ENCODE results near the gene HOXA7. TPM values are rescaled to one million over a fixed set of nuclear protein-coding genes. Genes with fewer than 3 reads are reported as not detected.

Gene HOXA7
- total RNA-seq, 2 donors from 2014 or later, result not detected

GRCh38 chr7:27159266-27160144 lies 3.0 kb upstream of the HOXA7 start:
- H3K9ac ChIP-seq (ENCODE audit: extremely low read depth, low read length, poor library complexity, severe bottlenecking), result no peak overlapping the region
- Mint-ChIP-seq H3K4me1 (no peaks in the 10 kb centered on the region), H3K9me3 (peaks cover 40% of the 10 kb centered on the region), H3K27ac (no peak overlapping the region), H3K4me3 (no peak overlapping the region), H3K27me3 (ENCODE audit: insufficient read depth) (peaks cover 99% of the 10 kb centered on the region), H3K36me3 (ENCODE audit: low read depth) (peaks cover 2% of the 10 kb centered on the region)
- peak; percentile 42 for DNase-seq
- no peaks in the 10 kb centered on the region for H3K4me1 ChIP-seq (ENCODE audit: control insufficient read depth, insufficient read depth, low read length)
- no peak for TF ChIP-seq CTCF (conservative IDR thresholded peaks at IDR 0.05)
- H3K4me3 ChIP-seq (ENCODE audit: low read length), result no peak overlapping the region
- WGBS, 2 experiments (ENCODE audit: insufficient coverage in 1 of 2, insufficient read length in 1 of 2), result 73 to 78% methylated on average over 23 to 25 of the region's 27 CpGs
- H3K27me3 ChIP-seq (ENCODE audit: control insufficient read depth, insufficient read depth, low read length, poor library complexity, severe bottlenecking), result peaks cover 100% of the 10 kb centered on the region
- H3K27ac ChIP-seq (ENCODE audit: low read depth, low read length), result peak overlapping the region; percentile 36
- no peaks in the 10 kb centered on the region for H3K36me3 ChIP-seq (ENCODE audit: control insufficient read depth, insufficient read depth, low read length)
- peaks cover 33% of the 10 kb centered on the region for H3K9me3 ChIP-seq (ENCODE audit: control insufficient read depth, low read length)

DNA sequence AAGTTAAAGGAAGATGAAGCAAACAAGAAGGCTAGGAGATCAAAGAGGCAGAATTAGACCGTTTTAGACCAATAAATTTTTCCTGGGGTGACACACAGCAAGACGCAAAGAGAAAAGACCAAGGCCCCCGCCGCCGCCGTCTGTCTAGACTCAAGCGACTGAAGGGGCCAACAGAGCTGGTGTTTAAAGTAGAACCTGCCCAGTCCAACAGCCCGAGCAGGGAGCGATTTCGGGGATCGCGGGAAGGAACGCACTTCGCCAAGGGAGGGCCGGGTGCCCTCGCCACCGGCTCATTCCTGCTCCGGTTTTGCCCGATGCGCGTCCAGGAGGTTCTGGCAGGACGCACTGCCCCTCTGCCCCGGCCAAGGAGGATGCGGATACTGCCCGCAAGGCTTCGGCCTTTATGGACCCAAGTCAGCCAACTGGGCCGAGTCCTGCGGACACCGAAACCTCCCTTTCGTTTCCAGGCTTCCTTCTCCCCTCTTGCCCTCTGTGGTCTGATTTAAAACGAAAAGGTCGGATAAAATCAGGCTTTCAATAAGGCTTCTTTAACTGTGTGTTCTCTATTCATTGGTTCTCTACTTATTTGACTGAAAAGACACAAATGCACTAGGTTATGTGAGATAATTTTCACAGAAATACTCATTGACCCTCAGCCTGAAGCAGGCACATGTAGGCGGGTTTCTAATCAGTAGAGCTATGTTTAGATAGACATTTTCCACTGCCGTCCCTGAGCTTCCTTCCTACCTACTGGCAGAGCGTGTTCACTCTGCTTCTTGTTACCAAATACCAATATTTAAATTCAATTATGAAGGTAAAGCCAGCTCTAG lies 2.2 kb upstream of the HOXA7 start:
- no peak overlapping the region for H3K27ac Mint-ChIP-seq
- Histone ChIP-seq H3K27ac (ENCODE audit: low read depth, low read length) (peak overlapping the region; percentile 71), H3K4me3 (ENCODE audit: low read length) (no peak overlapping the region), H3K9ac (ENCODE audit: extremely low read depth, low read length, poor library complexity, severe bottlenecking) (no peak overlapping the region), H3K27me3 (ENCODE audit: control insufficient read depth, insufficient read depth, low read length, poor library complexity, severe bottlenecking) (peaks cover 100% of the 10 kb centered on the region), H3K36me3 (ENCODE audit: control insufficient read depth, insufficient read depth, low read length) (no peaks in the 10 kb centered on the region), H3K4me1 (ENCODE audit: control insufficient read depth, insufficient read depth, low read length) (no peaks in the 10 kb centered on the region), H3K9me3 (ENCODE audit: control insufficient read depth, low read length) (peaks cover 34% of the 10 kb centered on the region)
- peaks cover 43% of the 10 kb centered on the region for H3K9me3 Mint-ChIP-seq
- H3K4me1 Mint-ChIP-seq, result no peaks in the 10 kb centered on the region
- 63 to 66% methylated on average over 28 to 35 of the region's 35 CpGs for WGBS, 2 experiments (ENCODE audit: insufficient coverage in 1 of 2, insufficient read length in 1 of 2)
- no peak overlapping the region for H3K4me3 Mint-ChIP-seq
- TF ChIP-seq CTCF (conservative IDR thresholded peaks at IDR 0.05), result no peak
- peaks cover 2% of the 10 kb centered on the region for H3K36me3 Mint-ChIP-seq (ENCODE audit: low read depth)
- DNase-seq, result peak; percentile 44
- H3K27me3 Mint-ChIP-seq (ENCODE audit: insufficient read depth), result peaks cover 99% of the 10 kb centered on the region

DNA sequence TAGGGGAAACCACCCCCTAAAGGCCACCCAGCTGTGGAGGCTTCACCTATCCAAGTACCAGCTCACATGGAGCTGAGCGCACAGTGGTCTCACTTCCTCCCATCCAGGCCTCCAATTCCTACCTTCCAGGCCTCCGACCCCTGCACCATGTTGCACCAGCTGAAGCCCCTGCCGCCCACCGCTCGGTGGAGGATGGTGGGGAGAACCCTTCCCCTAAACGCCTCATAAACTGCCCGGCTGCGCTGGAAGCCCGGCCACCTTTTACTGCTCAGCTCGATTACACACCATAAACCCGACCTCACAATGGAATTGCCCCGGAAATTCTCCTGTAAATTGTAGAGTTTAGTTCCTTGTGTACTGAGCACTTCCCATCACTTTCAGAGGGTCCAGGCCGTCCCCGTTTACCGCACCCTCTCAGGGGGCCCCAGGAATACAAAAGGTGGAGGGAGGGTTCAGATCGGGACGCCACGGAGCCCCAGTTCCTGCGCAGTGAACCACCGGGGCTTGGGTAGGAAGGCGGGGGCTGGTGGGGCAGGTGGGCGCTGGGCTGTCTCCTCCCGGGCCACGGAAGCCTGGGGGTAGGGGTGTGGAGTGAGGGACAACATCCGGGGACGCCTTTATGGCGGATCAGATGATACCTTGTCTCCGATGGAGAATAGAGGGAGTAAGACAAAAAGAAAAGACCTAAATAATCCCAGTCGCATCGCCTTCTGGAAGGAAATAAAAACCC lies 1.4 kb upstream of the HOXA7 start:
- Histone ChIP-seq H3K9me3 (ENCODE audit: control insufficient read depth, low read length) (peaks cover 38% of the 10 kb centered on the region), H3K27ac (ENCODE audit: low read depth, low read length) (no peak overlapping the region), H3K4me3 (ENCODE audit: low read length) (no peak overlapping the region), H3K36me3 (ENCODE audit: control insufficient read depth, insufficient read depth, low read length) (no peaks in the 10 kb centered on the region), H3K4me1 (ENCODE audit: control insufficient read depth, insufficient read depth, low read length) (no peaks in the 10 kb centered on the region), H3K27me3 (ENCODE audit: control insufficient read depth, insufficient read depth, low read length, poor library complexity, severe bottlenecking) (peaks cover 100% of the 10 kb centered on the region), H3K9ac (ENCODE audit: extremely low read depth, low read length, poor library complexity, severe bottlenecking) (no peak overlapping the region)
- H3K4me1 Mint-ChIP-seq, result no peaks in the 10 kb centered on the region
- H3K4me3 Mint-ChIP-seq, result no peak overlapping the region
- peaks cover 43% of the 10 kb centered on the region for H3K9me3 Mint-ChIP-seq
- peaks cover 99% of the 10 kb centered on the region for H3K27me3 Mint-ChIP-seq (ENCODE audit: insufficient read depth)
- 39 to 49% methylated on average over 19 to 29 of the region's 30 CpGs for WGBS, 2 experiments (ENCODE audit: insufficient coverage in 1 of 2, insufficient read length in 1 of 2)
- TF ChIP-seq CTCF (conservative IDR thresholded peaks at IDR 0.05), result no peak
- peaks cover 2% of the 10 kb centered on the region for H3K36me3 Mint-ChIP-seq (ENCODE audit: low read depth)
- H3K27ac Mint-ChIP-seq, result no peak overlapping the region
- DNase-seq, result peak; percentile 44

All from endodermal cell (in vitro differentiated cells).